ENCODE data around the gene GRIP2. TPM values are rescaled to one million over a fixed set of nuclear protein-coding genes. Genes with fewer than 3 reads are reported as not detected.

Gene GRIP2
- total RNA-seq, 1 donor: 1.4 TPM

DNA sequence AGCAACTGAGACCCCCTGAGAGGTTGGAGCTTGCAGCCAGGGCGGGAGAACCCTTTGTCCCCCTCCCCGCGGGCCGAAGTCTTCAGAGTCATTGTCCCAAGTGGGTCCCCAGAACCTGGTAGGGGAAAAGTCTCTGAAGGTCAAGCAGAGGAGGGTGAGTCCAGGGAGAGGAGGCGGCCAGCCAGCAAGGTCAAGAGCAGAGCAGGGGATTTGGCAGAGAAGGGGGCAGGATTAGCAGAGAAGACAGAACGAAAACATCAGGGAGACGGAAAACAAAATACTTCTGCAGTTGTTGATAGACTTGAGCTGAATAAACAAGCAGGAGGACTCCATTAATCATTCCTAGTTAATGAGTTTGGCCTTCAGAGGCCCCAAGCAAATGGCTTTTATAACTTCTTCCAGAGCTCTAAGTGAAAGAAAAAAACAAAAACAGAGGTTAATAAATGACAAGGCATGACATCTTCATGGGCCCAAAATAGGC lies 66.7 kb downstream of the GRIP2 start:
- no peak for DNase-seq (ENCODE audit: insufficient read length, low spot score, missing footprints)
- Histone ChIP-seq H2AFZ (ENCODE audit: low read length) (no peak overlapping the region), H3K9me3 (ENCODE audit: low read depth, low read length) (no peaks in the 10 kb centered on the region), H3K4me2 (ENCODE audit: insufficient read depth, low read length) (peak overlapping the region; percentile 66), H3K27ac (ENCODE audit: low read depth, low read length) (peak overlapping the region; percentile 93), H3K4me3 (ENCODE audit: insufficient read depth, low read length) (no peak overlapping the region), H4K20me1 (ENCODE audit: insufficient read depth, low read length) (no peaks in the 10 kb centered on the region), H3K4me1 (ENCODE audit: insufficient read depth, low read length) (peaks cover 30% of the 10 kb centered on the region), H3K36me3 (ENCODE audit: insufficient read depth, low read length) (peaks cover 82% of the 10 kb centered on the region), H3K27me3 (ENCODE audit: insufficient read depth, low read length) (no peaks in the 10 kb centered on the region), H3K79me2 (ENCODE audit: insufficient read depth, low read length) (no peaks in the 10 kb centered on the region)
- TF ChIP-seq, protein P1, sequence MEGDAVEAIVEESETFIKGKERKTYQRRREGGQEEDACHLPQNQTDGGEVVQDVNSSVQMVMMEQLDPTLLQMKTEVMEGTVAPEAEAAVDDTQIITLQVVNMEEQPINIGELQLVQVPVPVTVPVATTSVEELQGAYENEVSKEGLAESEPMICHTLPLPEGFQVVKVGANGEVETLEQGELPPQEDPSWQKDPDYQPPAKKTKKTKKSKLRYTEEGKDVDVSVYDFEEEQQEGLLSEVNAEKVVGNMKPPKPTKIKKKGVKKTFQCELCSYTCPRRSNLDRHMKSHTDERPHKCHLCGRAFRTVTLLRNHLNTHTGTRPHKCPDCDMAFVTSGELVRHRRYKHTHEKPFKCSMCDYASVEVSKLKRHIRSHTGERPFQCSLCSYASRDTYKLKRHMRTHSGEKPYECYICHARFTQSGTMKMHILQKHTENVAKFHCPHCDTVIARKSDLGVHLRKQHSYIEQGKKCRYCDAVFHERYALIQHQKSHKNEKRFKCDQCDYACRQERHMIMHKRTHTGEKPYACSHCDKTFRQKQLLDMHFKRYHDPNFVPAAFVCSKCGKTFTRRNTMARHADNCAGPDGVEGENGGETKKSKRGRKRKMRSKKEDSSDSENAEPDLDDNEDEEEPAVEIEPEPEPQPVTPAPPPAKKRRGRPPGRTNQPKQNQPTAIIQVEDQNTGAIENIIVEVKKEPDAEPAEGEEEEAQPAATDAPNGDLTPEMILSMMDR (IDR thresholded peaks at IDR 0.05; ENCODE audit: extremely low read depth, low read depth, low read length): no peak

DNA sequence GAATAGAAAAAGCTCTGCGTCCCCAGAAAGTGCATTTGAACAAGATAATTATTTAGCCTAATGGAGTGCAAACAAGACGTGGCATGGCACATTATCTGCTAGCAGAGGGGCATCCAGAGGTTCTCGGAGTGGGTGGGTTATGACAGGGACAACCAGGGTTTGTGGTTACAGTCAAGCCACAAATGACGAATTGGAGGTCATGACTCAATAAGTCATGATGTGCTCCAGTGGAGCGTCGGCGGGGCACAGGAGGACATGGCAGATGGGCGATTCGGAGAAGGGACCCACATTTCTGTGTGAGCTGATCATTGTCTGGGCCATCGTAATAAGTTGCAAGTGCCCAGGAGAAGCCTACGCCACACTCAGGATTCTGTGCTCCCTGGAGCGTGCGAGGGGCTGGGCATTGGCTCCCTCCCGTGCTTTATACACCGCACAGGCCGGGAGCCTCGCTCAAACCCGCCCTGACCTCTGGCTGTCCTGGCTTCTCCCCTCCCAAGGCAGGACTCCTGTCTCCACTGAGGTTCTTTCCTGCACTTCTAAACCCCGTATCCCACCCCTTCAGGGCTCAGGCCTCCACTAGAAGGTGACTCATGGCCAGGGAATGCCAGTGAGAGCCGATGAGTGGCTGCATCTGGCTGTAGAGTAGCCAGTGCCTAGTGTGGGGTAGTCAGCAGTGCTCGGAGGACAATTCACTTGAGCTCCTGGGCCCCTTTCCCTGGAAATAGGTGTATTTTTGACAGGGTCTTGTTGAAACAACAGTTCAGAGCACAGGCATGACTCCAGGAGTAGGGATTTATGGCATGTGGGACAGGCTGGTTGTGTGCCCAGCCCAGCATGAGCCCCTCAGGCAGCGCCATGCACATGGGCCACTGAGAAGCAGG lies 67.4 kb downstream of the GRIP2 start:
- no peaks in the 10 kb centered on the region for H3K9me3 ChIP-seq (ENCODE audit: low read depth, low read length)
- peak overlapping the region; percentile 35 for H2AFZ ChIP-seq (ENCODE audit: low read length)
- no peaks in the 10 kb centered on the region for H3K79me2 ChIP-seq (ENCODE audit: insufficient read depth, low read length)
- peak overlapping the region; percentile 93 for H3K27ac ChIP-seq (ENCODE audit: low read depth, low read length)
- H3K4me3 ChIP-seq (ENCODE audit: insufficient read depth, low read length): peak overlapping the region; percentile 4
- no peaks in the 10 kb centered on the region for H3K27me3 ChIP-seq (ENCODE audit: insufficient read depth, low read length)
- peaks cover 80% of the 10 kb centered on the region for H3K36me3 ChIP-seq (ENCODE audit: insufficient read depth, low read length)
- TF ChIP-seq, protein P1 (IDR thresholded peaks at IDR 0.05; ENCODE audit: extremely low read depth, low read depth, low read length): no peak
- no peaks in the 10 kb centered on the region for H4K20me1 ChIP-seq (ENCODE audit: insufficient read depth, low read length)
- H3K4me2 ChIP-seq (ENCODE audit: insufficient read depth, low read length): peak overlapping the region; percentile 66
- peak; percentile 99 for DNase-seq (ENCODE audit: insufficient read length, low spot score, missing footprints)
- peaks cover 30% of the 10 kb centered on the region for H3K4me1 ChIP-seq (ENCODE audit: insufficient read depth, low read length)

DNA sequence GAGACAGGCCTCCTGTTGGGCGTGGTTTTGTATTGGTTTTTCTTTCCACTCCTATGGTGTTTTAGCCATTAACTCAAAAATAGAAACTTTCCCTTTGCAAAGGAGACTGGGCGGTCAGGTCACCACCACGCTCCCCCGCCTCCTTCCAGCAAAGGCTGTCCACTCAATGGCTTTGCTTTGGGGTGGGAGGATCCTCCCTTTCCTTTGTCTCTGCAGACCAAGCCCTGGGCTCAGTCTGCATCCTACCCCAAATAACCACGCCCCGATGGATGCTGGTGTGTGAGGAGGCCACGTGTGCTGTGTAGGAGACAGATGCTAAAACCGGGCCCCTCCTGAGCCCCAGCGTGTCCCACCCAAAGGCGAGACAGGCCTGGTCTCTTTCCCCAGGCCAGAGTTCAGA lies 68.5 kb downstream of the GRIP2 start:
- no peaks in the 10 kb centered on the region for H3K27me3 ChIP-seq (ENCODE audit: insufficient read depth, low read length)
- H3K27ac ChIP-seq (ENCODE audit: low read depth, low read length): peak overlapping the region; percentile 93
- TF ChIP-seq, protein P1 (IDR thresholded peaks at IDR 0.05; ENCODE audit: extremely low read depth, low read depth, low read length): no peak
- no peaks in the 10 kb centered on the region for H4K20me1 ChIP-seq (ENCODE audit: insufficient read depth, low read length)
- no peak overlapping the region for H3K4me3 ChIP-seq (ENCODE audit: insufficient read depth, low read length)
- H2AFZ ChIP-seq (ENCODE audit: low read length): no peak overlapping the region
- peaks cover 30% of the 10 kb centered on the region for H3K4me1 ChIP-seq (ENCODE audit: insufficient read depth, low read length)
- DNase-seq (ENCODE audit: insufficient read length, low spot score, missing footprints): peak; percentile 34
- H3K9me3 ChIP-seq (ENCODE audit: low read depth, low read length): no peaks in the 10 kb centered on the region
- peaks cover 80% of the 10 kb centered on the region for H3K36me3 ChIP-seq (ENCODE audit: insufficient read depth, low read length)
- H3K79me2 ChIP-seq (ENCODE audit: insufficient read depth, low read length): no peaks in the 10 kb centered on the region
- H3K4me2 ChIP-seq (ENCODE audit: insufficient read depth, low read length): peak overlapping the region; percentile 66

DNA sequence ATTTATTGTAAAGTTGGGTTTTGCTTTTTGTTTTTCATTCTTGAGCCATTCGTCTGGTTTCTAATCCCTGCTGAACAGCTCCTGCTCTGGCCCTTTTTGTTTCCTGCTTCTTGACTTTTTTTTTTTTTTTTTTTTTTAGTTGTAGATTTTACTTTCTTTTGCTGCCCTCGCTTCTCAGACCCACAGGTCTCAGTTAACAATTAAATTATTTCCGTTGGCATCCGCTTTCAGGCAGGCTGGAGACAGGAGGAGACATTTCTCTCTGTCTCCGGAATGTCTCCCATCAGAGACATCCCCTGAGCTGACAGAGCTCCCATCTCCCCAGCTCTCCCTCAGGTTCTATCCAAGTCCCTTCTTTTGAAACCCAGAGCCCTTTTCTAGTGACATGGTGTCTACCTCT lies 69.1 kb downstream of the GRIP2 start:
- no peaks in the 10 kb centered on the region for H3K27me3 ChIP-seq (ENCODE audit: insufficient read depth, low read length)
- no peak overlapping the region for H2AFZ ChIP-seq (ENCODE audit: low read length)
- no peaks in the 10 kb centered on the region for H3K79me2 ChIP-seq (ENCODE audit: insufficient read depth, low read length)
- H3K4me1 ChIP-seq (ENCODE audit: insufficient read depth, low read length): peaks cover 30% of the 10 kb centered on the region
- H3K4me3 ChIP-seq (ENCODE audit: insufficient read depth, low read length): no peak overlapping the region
- H3K27ac ChIP-seq (ENCODE audit: low read depth, low read length): peak overlapping the region; percentile 93
- H3K36me3 ChIP-seq (ENCODE audit: insufficient read depth, low read length): peaks cover 79% of the 10 kb centered on the region
- peak; percentile 36 for DNase-seq (ENCODE audit: insufficient read length, low spot score, missing footprints)
- H4K20me1 ChIP-seq (ENCODE audit: insufficient read depth, low read length): no peaks in the 10 kb centered on the region
- no peak overlapping the region for H3K4me2 ChIP-seq (ENCODE audit: insufficient read depth, low read length)
- H3K9me3 ChIP-seq (ENCODE audit: low read depth, low read length): no peaks in the 10 kb centered on the region
- TF ChIP-seq, protein P1 (IDR thresholded peaks at IDR 0.05; ENCODE audit: extremely low read depth, low read depth, low read length): no peak

All from osteoblast (primary cell).